ENCODE data around the gene GREB1.

The GREB1 gene

DNA sequence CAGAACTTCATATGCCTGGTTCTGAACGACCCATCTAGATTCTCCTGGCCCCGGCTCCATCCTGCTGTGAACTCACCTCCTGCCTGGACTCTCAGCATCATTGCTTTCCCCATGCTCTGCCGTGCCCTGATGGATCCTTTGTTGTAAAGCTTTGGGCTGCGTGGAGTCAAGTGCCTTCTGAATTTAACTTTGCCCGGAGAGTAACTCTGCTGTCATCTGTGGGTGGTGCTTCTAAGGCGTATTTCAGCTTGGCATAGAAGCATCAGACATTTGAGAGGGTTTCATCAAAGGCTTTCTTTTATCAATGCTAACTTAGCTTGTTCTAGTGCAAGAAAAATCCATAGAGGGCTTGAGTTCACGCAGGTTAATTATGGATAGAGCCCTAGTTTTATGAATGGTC is 8.1 kb upstream of the GREB1 start:
- Histone ChIP-seq H3K36me3 (no peaks in the 10 kb centered on the region), H3K4me1 (ENCODE audit: control insufficient read depth in 1 of 2, insufficient read depth in 1 of 2, low read depth in 1 of 2, low read length in 1 of 2) (no peaks in the 10 kb centered on the region), H3K9me3 (no peaks in the 10 kb centered on the region), H3K4me3 (ENCODE audit: low read depth in 1 of 2, low read length in 1 of 2) (no peak overlapping the region), H3K27ac (no peak overlapping the region), H3K27me3 (peaks cover 29% of the 10 kb centered on the region)
- TF ChIP-seq CTCF (IDR thresholded peaks at IDR 0.05) = no peak

GRCh38 chr2:11527001-11527400 is 6.8 kb upstream of the GREB1 start:
- H3K36me3 ChIP-seq = no peaks in the 10 kb centered on the region
- peaks cover 40% of the 10 kb centered on the region for H3K27me3 ChIP-seq
- TF ChIP-seq CTCF (IDR thresholded peaks at IDR 0.05) = no peak
- H3K9me3 ChIP-seq = no peaks in the 10 kb centered on the region
- no peak overlapping the region for H3K4me3 ChIP-seq (ENCODE audit: low read depth in 1 of 2, low read length in 1 of 2)
- H3K27ac ChIP-seq = no peak overlapping the region
- H3K4me1 ChIP-seq (ENCODE audit: control insufficient read depth in 1 of 2, insufficient read depth in 1 of 2, low read depth in 1 of 2, low read length in 1 of 2) = no peaks in the 10 kb centered on the region

GRCh38 chr2:11528228-11528627 is 5.6 kb upstream of the GREB1 start:
- H3K4me1 ChIP-seq (ENCODE audit: control insufficient read depth in 1 of 2, insufficient read depth in 1 of 2, low read depth in 1 of 2, low read length in 1 of 2) = no peaks in the 10 kb centered on the region
- no peak overlapping the region for H3K4me3 ChIP-seq (ENCODE audit: low read depth in 1 of 2, low read length in 1 of 2)
- H3K9me3 ChIP-seq = no peaks in the 10 kb centered on the region
- no peaks in the 10 kb centered on the region for H3K36me3 ChIP-seq
- no peak overlapping the region for H3K27ac ChIP-seq
- peaks cover 52% of the 10 kb centered on the region for H3K27me3 ChIP-seq
- no peak for TF ChIP-seq CTCF (IDR thresholded peaks at IDR 0.05)

DNA sequence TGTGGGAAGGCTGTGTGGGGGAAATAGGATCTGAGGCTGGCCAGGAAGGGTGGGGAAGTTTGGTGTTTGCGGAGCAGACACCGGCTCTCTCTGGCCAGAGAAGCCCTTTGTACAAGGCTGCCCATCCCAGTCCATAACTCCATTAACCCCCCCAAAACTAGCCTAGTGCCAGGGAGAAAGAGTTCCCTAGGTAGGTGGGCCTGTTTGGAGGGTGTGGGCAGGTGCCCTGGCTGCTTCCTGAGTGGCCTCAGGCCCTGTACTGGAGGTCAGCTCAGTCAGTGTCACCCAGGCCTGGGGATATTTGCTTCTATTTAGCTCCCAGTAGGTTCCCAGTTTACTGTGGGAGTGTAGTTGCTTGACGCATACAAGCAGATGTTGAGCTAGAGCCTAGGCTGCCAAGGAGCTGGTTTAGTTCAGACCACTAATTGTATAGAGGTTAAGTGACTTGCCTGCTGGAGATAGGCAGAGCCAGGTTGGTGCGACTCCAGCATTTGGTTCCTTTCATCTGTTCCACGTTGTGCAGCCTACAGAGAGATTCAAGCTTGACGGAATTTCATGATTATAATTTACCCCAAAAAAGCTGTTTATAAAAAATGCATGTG is 2.9 kb upstream of the GREB1 start:
- no peak for TF ChIP-seq CTCF (IDR thresholded peaks at IDR 0.05)

GRCh38 chr2:11532416-11533055 is 1.3 kb upstream of the GREB1 start:
- Histone ChIP-seq H3K27me3 (peaks cover 86% of the 10 kb centered on the region), H3K9me3 (no peaks in the 10 kb centered on the region)

More for the DNA sequence above, 2.9 kb upstream of the GREB1 start:
- peaks cover 78% of the 10 kb centered on the region for H3K27me3 ChIP-seq
- no peak overlapping the region for H3K4me3 ChIP-seq (ENCODE audit: low read depth in 1 of 2, low read length in 1 of 2)
- no peak overlapping the region for H3K27ac ChIP-seq
- no peaks in the 10 kb centered on the region for H3K4me1 ChIP-seq (ENCODE audit: control insufficient read depth in 1 of 2, insufficient read depth in 1 of 2, low read depth in 1 of 2, low read length in 1 of 2)
- no peaks in the 10 kb centered on the region for H3K36me3 ChIP-seq
- no peaks in the 10 kb centered on the region for H3K9me3 ChIP-seq

More at GRCh38 chr2:11532416-11533055, 1.3 kb upstream of the GREB1 start:
- Histone ChIP-seq H3K36me3 (no peaks in the 10 kb centered on the region), H3K4me3 (ENCODE audit: low read depth in 1 of 2, low read length in 1 of 2) (no peak overlapping the region), H3K4me1 (ENCODE audit: control insufficient read depth in 1 of 2, insufficient read depth in 1 of 2, low read depth in 1 of 2, low read length in 1 of 2) (no peaks in the 10 kb centered on the region), H3K27ac (no peak overlapping the region)
- TF ChIP-seq CTCF (IDR thresholded peaks at IDR 0.05) = no peak
